Measurements from ENCODE around the gene G3BP1. TPM values are rescaled to one million over a fixed set of nuclear protein-coding genes. Genes with fewer than 3 reads are reported as not detected.
"Not testable (repeated sequence)": the region's sequence is repeated elsewhere in the genome, so short reads cannot be mapped to it uniquely, and the experiment has no call there.

The G3BP1 gene
- polyA plus RNA-seq, 1 donor from 2014 or later = 116 TPM

GRCh38 chr5:151829370-151829769 lies 57.6 kb downstream of the G3BP1 start:
- Mint-ChIP-seq H3K4me3 (no peak overlapping the region), H3K9me3 (peaks cover 10 to 18% (median 18%) of the 10 kb centered on the region in 3 donors), H3K27me3 (peaks cover 2% of the 10 kb centered on the region), H3K36me3 (peaks cover 9% of the 10 kb centered on the region), H3K4me1 (peaks cover 0 to 7% (median 5%) of the 10 kb centered on the region in 3 donors), H3K27ac (no peak overlapping the region)

DNA sequence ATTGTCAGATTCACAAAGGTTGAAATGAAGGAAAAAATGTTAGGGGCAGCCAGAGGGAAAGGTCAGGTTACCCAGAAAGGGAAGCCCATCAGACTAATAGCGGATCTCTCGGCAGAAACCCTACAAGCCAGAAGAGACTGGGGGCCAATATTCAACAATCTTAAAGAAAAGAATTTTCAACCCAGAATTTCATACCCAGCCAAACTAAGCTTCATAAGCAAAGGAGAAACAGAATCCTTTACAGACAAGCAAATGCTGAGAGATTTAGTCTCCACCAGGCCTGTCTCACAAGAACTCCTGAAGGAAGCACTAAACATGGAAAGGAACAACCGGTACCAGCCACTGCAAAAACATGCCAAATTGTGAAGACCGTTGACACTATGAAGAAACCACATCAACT lies 61.1 kb downstream of the G3BP1 start:
- peaks cover 10 to 42% (median 37%) of the 10 kb centered on the region in 3 donors for H3K9me3 Mint-ChIP-seq
- H3K4me3 Mint-ChIP-seq, H3K27me3 Mint-ChIP-seq, H3K36me3 Mint-ChIP-seq, H3K4me1 Mint-ChIP-seq, H3K27ac Mint-ChIP-seq: not testable (repeated sequence)

- no peak overlapping the region for H3K27ac Mint-ChIP-seq
- no peaks in the 10 kb centered on the region for H3K4me1 Mint-ChIP-seq
- no peaks in the 10 kb centered on the region for H3K36me3 Mint-ChIP-seq
- H3K27me3 Mint-ChIP-seq = no peaks in the 10 kb centered on the region
- H3K4me3 Mint-ChIP-seq = no peak overlapping the region
- no peaks in the 10 kb centered on the region for H3K9me3 Mint-ChIP-seq
Measured at GRCh38 chr5:151846765-151847164, 75.0 kb downstream of the G3BP1 start.

DNA sequence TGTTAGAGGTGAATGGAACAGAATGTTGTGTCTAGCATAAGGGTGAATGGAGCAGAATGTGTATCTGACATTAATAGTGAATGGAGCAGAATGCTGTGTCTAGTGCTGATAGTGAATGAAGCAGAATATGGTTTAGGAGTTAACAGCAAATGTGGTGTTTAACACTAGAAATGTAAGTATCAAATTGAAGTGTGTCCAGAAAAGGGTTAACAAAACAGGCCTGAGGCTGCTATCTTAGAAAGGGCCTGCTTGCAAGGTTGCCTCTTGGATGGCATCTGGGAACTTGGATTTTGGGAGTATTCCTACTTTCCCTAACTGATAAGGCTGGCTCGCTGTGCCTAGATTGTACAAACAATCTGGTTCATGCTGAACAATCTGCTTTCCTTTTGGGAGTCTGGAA lies 76.1 kb downstream of the G3BP1 start:
- Mint-ChIP-seq H3K4me3 (no peak overlapping the region), H3K27me3 (no peaks in the 10 kb centered on the region), H3K27ac (no peak overlapping the region), H3K9me3 (no peaks in the 10 kb centered on the region), H3K36me3 (no peaks in the 10 kb centered on the region), H3K4me1 (no peaks in the 10 kb centered on the region)

- Mint-ChIP-seq H3K4me3 (no peak overlapping the region), H3K9me3 (no peaks in the 10 kb centered on the region), H3K27me3 (peaks cover 4% of the 10 kb centered on the region), H3K4me1 (no peaks in the 10 kb centered on the region), H3K27ac (no peak overlapping the region), H3K36me3 (peaks cover 1% of the 10 kb centered on the region)
Measured at GRCh38 chr5:151855701-151856100, 83.9 kb downstream of the G3BP1 start.

GRCh38 chr5:151856861-151857260 lies 85.1 kb downstream of the G3BP1 start:
- Mint-ChIP-seq H3K27me3 (peaks cover 4% of the 10 kb centered on the region), H3K4me1 (no peaks in the 10 kb centered on the region), H3K27ac (no peak overlapping the region), H3K9me3 (no peaks in the 10 kb centered on the region), H3K4me3 (no peak overlapping the region), H3K36me3 (peaks cover 4% of the 10 kb centered on the region)

DNA sequence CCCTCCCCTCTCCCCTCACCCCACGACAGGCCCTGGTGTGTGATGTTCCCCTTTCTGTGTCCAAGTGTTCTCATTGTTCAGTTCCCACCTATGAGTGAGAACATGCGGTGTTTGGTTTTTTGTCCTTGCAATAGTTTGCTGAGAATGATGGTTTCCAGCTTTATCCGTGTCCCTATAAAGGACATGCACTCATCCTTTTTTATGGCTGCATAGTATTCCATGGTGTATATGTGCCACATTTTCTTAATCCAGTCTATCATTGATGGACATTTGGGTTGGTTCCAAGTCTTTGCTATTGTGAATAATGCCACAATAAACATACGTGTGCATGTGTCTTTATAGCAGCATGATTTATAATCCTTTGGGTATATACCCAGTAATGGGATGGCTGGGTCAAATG lies 89.1 kb downstream of the G3BP1 start:
- not testable (repeated sequence) for H3K9me3 Mint-ChIP-seq, H3K27me3 Mint-ChIP-seq, H3K36me3 Mint-ChIP-seq, H3K27ac Mint-ChIP-seq, H3K4me1 Mint-ChIP-seq, H3K4me3 Mint-ChIP-seq

Other genes starting within 250 kb of the G3BP1 start
- not detected for gene FAT2, start 180.6 kb upstream of the G3BP1 start, polyA plus RNA-seq
- gene SPARC, start 85.0 kb upstream of the G3BP1 start, polyA plus RNA-seq = 16.1 TPM
- 76.2 TPM for gene ATOX1, start 13.3 kb upstream of the G3BP1 start, polyA plus RNA-seq
- gene GLRA1, start 152.9 kb downstream of the G3BP1 start, polyA plus RNA-seq = not detected